Thyroid gland (tissue), 4 donors: ENCODE measurements around the gene DUSP22. TPM values are rescaled to one million over a fixed set of nuclear protein-coding genes. Genes with fewer than 3 reads are reported as not detected.

Experiments
- DNase-seq, 2 donors: peaks; one replicate each; pipeline ENCODE4 v3.0.0-alpha.2; 2019
- H3K27ac ChIP-seq, 3 donors: fragments of 200-600 bp; sonication (generic); 1 replicate in 2 of 3; 2 replicates in 1 of 3; pipeline ENCODE4 v1.5.1; 2016 to 2019; ENCODE audit warnings: mild to moderate bottlenecking in 1 of 3, moderate library complexity in 1 of 3
- H3K27me3 ChIP-seq: fragments of 200-600 bp; sonication (generic); one replicate; pipeline ENCODE4 v1.5.1; 2019
- H3K36me3 ChIP-seq, 2 donors: fragments of 200-600 bp; sonication (generic); one replicate each; pipeline ENCODE4 v1.5.1; 2016 to 2019
- H3K4me1 ChIP-seq, 2 donors: fragments of 200-600 bp; sonication (generic); one replicate each; pipeline ENCODE4 v1.5.1; 2017 to 2019
- H3K4me3 ChIP-seq, 3 donors: fragments of 200-600 bp; sonication (generic); replicated peaks in 1 of 3; 1 replicate in 2 of 3; 2 replicates in 1 of 3; pipeline ENCODE4 v1.5.1; 2016; ENCODE audit warnings: mild to moderate bottlenecking in 1 of 3
- H3K9me3 ChIP-seq: fragments of 200-600 bp; sonication (generic); one replicate; pipeline ENCODE4 v1.5.1; 2017
- CTCF ChIP-seq, 6 experiments: fragments of 200-600 bp in 3 of 6; fragments of 450-650 bp in 3 of 6; sonication (generic) in 3 of 6; IDR thresholded peaks; one replicate each; pipeline ENCODE4 v1.5.1; 2016 to 2019; ENCODE audit warnings: antibody characterized with exemption in 6 of 6, mild to moderate bottlenecking in 2 of 6, inconsistent platforms in 1 of 6, moderate library complexity in 1 of 6
- POLR2A ChIP-seq, 2 donors: fragments of 450-650 bp; IDR thresholded peaks; one replicate each; pipeline ENCODE4 v1.6.1; 2017; ENCODE audit warnings: antibody characterized with exemption in 2 of 2, mild to moderate bottlenecking in 2 of 2, moderate library complexity in 1 of 2
- WGBS, 2 donors: methylation state at CpG; one replicate each; pipeline ENCODE4 v1.1.5; 2017; 5-methylcytosine and 5-hydroxymethylcytosine counted together
- intact Hi-C: fragments of 100-400 bp; cut with DNase I; formaldehyde crosslinking; loops from one replicate; pipeline ENCODE4 v1.15.1; 2023
- total RNA-seq, 4 donors: library from RNA; depleted of rRNA; stranded (reverse); fragments of >200 nt; gene quantifications; one replicate each; pipeline ENCODE4 v1.2.3, GENCODE V29; 2016

DUSP22 gene
- total RNA-seq, 4 donors from 2014 or later: 40.4 to 68.8 (median 59.4) TPM

- no peak for DNase-seq
- Histone ChIP-seq H3K27ac (no peak overlapping the region), H3K4me1 (peaks cover 0 to 12% of the 10 kb centered on the region in 2 donors), H3K9me3 (no peaks in the 10 kb centered on the region), H3K27me3 (no peaks in the 10 kb centered on the region), H3K36me3 (no peaks in the 10 kb centered on the region), H3K4me3 (no peak overlapping the region)
- intact Hi-C loops: no loop called here
- WGBS, 2 donors: 86 to 87% methylated on average over 12 of the region's 12 CpGs
- no peak for TF ChIP-seq POLR2A (IDR thresholded peaks at IDR 0.05)
- no peak for TF ChIP-seq CTCF (IDR thresholded peaks at IDR 0.05)
These were observed 71.0 kb downstream of the DUSP22 start for GRCh38 chr6:363291-363690.

GRCh38 chr6:363909-364308 lies 71.6 kb downstream of the DUSP22 start:
- Histone ChIP-seq H3K9me3 (no peaks in the 10 kb centered on the region), H3K27ac (no peak overlapping the region), H3K4me1 (peaks cover 0 to 12% of the 10 kb centered on the region in 2 donors), H3K4me3 (no peak overlapping the region), H3K36me3 (no peaks in the 10 kb centered on the region), H3K27me3 (no peaks in the 10 kb centered on the region)
- intact Hi-C loops: no loop called here
- no peak for DNase-seq
- 87 to 93% methylated on average over 13 of the region's 13 CpGs for WGBS, 2 donors
- TF ChIP-seq CTCF (IDR thresholded peaks at IDR 0.05): no peak
- TF ChIP-seq POLR2A (IDR thresholded peaks at IDR 0.05): no peak

GRCh38 chr6:364609-365540 lies 72.6 kb downstream of the DUSP22 start:
- Histone ChIP-seq H3K36me3 (no peaks in the 10 kb centered on the region), H3K4me3 (no peak overlapping the region), H3K9me3 (no peaks in the 10 kb centered on the region), H3K4me1 (peaks cover 0 to 12% of the 10 kb centered on the region in 2 donors), H3K27ac (no peak overlapping the region), H3K27me3 (no peaks in the 10 kb centered on the region)
- 56 to 59% methylated on average over 11 of the region's 11 CpGs for WGBS, 2 donors
- intact Hi-C loops: no loop called here
- no peak for DNase-seq
- TF ChIP-seq CTCF (IDR thresholded peaks at IDR 0.05) (no peak), POLR2A (IDR thresholded peaks at IDR 0.05) (no peak)

- 52 to 59% methylated on average over 6 of the region's 6 CpGs for WGBS, 2 donors
- peaks cover 0 to 12% of the 10 kb centered on the region in 2 donors for H3K4me1 ChIP-seq
- H3K27me3 ChIP-seq: no peaks in the 10 kb centered on the region
- intact Hi-C loops: no loop called here
- H3K9me3 ChIP-seq: no peaks in the 10 kb centered on the region
- no peak overlapping the region for H3K4me3 ChIP-seq
- DNase-seq: no peak
- H3K27ac ChIP-seq: no peak overlapping the region
- TF ChIP-seq CTCF (IDR thresholded peaks at IDR 0.05) (no peak), POLR2A (IDR thresholded peaks at IDR 0.05) (no peak)
- no peaks in the 10 kb centered on the region for H3K36me3 ChIP-seq
These were observed 73.5 kb downstream of the DUSP22 start for GRCh38 chr6:365835-366234.
